ENCODE results near the gene EARS2.

EARS2 gene

DNA sequence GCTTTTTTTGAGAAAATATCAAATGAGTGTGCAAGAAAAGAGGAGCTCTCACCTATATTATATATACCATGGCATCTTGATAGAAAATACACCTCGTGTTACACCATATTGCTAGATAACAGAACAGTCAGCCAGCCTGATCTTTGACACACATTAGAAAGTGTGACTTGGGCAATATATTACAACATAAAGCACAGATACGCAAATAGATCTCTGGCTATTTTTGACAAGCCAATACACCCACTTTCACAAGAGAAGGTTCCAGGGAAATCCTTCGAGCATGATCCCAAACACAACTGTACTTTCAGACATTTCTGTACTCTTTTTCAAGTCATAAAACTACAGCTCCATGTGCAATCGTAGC, 56.3 kb downstream of the EARS2 start:
- no peak overlapping the region for H3K4me3 ChIP-seq (ENCODE audit: low read length)
- DNase-seq (ENCODE audit: low read depth) = no peak
- TF ChIP-seq, protein P1, sequence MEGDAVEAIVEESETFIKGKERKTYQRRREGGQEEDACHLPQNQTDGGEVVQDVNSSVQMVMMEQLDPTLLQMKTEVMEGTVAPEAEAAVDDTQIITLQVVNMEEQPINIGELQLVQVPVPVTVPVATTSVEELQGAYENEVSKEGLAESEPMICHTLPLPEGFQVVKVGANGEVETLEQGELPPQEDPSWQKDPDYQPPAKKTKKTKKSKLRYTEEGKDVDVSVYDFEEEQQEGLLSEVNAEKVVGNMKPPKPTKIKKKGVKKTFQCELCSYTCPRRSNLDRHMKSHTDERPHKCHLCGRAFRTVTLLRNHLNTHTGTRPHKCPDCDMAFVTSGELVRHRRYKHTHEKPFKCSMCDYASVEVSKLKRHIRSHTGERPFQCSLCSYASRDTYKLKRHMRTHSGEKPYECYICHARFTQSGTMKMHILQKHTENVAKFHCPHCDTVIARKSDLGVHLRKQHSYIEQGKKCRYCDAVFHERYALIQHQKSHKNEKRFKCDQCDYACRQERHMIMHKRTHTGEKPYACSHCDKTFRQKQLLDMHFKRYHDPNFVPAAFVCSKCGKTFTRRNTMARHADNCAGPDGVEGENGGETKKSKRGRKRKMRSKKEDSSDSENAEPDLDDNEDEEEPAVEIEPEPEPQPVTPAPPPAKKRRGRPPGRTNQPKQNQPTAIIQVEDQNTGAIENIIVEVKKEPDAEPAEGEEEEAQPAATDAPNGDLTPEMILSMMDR (conservative IDR thresholded peaks at IDR 0.05; ENCODE audit: low read length) = no peak

DNA sequence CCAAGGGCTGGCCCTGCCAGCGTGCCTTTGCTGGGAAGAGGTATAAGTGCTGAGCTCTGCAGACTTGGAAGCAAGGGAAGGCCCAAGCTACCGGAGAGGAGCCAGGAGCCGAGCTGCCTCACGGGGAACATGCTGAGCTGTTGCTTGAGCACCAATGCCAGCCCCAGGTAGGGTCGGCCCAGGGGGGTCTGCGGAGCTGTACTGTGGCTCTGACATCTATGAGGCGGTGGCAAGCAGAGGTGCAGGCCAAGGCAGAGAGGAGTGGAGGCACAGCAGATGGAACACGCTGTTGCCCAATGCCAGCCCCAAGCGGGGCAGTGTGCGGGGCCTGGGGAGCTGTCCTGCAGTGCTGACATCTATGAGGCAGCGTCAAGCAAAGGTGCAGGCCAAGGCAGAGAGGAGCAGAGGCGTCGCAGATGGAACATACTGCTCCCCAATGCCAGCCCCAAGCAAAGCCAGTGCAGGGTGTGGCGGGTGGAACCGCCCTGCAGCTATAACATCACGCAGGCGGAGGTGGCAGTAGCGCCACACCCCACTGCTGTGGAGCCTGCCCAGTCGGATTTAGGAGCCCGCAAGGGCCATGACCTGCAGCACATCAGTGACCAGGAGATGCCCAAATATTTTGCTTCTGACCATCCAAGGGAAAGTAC, 56.8 kb downstream of the EARS2 start:
- DNase-seq (ENCODE audit: low read depth) = no peak
- H3K4me3 ChIP-seq (ENCODE audit: low read length) = no peak overlapping the region
- TF ChIP-seq, protein P1 (conservative IDR thresholded peaks at IDR 0.05; ENCODE audit: low read length) = no peak

- no peak overlapping the region for H3K4me3 ChIP-seq (ENCODE audit: low read length)
- TF ChIP-seq, protein P1 (conservative IDR thresholded peaks at IDR 0.05; ENCODE audit: low read length) = no peak
- DNase-seq (ENCODE audit: low read depth) = no peak
Observed at GRCh38 chr16:23499801-23500200, 57.3 kb downstream of the EARS2 start.

GRCh38 chr16:23498863-23499262, 58.3 kb downstream of the EARS2 start:
- TF ChIP-seq, protein P1 (conservative IDR thresholded peaks at IDR 0.05; ENCODE audit: low read length) = no peak
- H3K4me3 ChIP-seq (ENCODE audit: low read length) = no peak overlapping the region
- DNase-seq (ENCODE audit: low read depth) = no peak

- no peak for DNase-seq (ENCODE audit: low read depth)
- no peak overlapping the region for H3K4me3 ChIP-seq (ENCODE audit: low read length)
- TF ChIP-seq, protein P1 (conservative IDR thresholded peaks at IDR 0.05; ENCODE audit: low read length) = no peak
Observed at GRCh38 chr16:23497543-23497868, 59.6 kb downstream of the EARS2 start.

DNA sequence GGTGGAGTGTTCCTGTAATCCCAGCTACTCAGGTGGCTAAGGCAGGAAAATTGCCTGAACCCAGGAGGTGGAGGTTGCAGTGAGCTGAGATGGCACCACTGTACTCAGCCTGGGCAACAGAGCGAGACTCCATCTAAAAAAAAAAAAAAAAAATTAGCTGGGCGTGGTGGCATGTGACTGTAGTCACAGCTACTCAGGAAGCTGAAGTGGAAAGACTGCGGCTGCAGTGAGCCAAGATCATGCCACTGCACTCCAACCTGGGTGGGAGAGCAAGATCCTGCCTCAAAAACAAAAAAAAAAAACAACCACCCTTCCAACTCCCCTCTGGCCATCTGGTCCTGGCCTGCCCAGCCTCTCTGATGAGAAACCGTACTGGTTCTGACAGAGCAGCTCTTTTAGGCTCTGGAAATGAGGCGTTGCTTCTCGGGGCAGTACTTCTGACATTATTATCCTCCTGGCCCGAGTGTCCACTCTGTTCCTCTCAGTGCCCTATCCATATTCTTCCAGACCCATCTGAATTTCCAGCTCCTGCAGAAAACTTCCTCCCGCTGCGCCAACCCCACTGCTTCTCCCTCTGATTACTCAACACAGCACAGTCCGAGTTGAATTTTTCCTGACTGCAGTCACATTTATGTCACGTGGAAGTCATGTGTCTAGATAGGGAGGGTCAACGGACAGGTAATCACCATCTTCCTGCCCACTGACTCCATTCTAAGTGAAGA, 60.2 kb downstream of the EARS2 start:
- TF ChIP-seq, protein P1 (conservative IDR thresholded peaks at IDR 0.05; ENCODE audit: low read length) = no peak
- peak; percentile 68 for DNase-seq (ENCODE audit: low read depth)
- peak overlapping the region; percentile 17 for H3K4me3 ChIP-seq (ENCODE audit: low read length)

GRCh38 chr16:23495671-23496070, 61.5 kb downstream of the EARS2 start:
- no peak overlapping the region for H3K4me3 ChIP-seq (ENCODE audit: low read length)
- DNase-seq (ENCODE audit: low read depth) = no peak
- TF ChIP-seq, protein P1 (conservative IDR thresholded peaks at IDR 0.05; ENCODE audit: low read length) = no peak

Data from AG10803 (cell line).